ENCODE data around the gene VSIG4.
"Not testable (repeated sequence)": the region's sequence is repeated elsewhere in the genome, so short reads cannot be mapped to it uniquely, and the experiment has no call there.

Gene VSIG4

DNA sequence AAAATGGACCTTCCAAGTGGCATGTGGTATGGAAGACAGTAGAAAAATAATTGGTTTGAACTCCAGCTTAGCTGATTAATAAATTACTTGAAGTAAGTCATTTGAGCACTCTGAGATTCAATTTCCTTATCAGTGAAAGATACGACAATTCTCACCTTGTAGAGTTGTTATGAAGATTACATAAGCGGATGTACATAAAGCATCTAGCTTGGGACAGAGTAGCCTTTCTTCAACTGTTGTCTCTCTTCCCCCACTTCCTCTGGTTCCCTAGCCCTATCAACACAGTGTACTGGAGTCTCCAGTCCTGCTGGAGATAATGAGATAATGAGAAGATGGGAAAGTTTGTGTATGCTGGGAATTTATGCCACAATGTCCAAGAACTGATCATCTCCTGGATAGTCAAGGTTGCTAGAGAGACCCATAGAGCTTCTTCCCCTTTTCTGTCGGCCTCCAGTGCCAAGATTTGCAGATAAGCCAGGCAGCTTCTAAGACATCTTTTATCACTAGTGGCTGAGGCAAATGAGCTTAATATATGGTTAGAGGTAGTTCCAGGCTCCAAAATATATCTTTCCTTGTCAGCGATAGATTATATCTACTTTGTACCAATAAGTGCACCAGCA is 33.9 kb downstream of the VSIG4 start:
- no peak for DNase-seq

DNA sequence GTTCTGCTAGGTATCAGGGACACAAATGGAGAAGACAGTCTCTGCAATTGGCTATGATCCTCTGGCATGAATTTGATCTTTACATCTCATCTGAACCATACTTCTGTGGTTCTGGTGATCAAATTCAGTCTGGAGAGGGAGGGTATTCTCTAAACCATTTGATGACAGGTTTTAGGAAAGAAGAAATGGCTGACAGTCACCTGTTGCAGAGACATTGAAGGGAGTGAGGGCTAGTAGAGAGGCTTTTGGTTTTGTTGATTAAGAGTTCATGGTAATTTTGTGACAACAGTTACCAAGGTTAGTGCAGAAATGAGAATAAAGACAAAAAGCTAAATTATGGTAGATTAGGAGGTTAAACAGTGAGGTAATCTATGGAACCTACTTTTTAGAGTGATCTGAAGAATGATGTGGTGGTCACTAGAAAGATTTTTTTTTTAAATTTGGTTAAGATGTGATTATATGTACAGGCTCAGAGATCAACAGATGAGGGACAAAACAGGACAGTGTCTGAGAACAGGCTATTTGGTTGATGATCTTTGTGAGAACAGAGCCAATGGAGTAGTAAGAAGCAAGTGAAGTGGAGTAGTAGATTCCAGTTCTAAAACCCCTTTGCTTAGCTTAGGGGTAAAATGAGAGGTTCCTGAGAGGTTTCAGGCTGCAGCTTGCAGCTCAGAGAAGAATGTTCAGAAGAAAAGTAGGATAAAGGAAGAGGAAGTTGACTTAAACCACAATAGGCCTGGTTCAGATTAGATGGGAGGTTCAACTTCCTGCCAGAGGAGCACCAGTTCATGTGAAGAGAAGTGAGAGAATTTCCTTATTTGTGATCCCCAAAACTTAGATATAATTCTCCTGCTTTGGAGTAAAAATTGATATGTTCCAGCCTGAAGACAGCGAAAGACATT is 34.7 kb downstream of the VSIG4 start:
- DNase-seq = no peak

DNA sequence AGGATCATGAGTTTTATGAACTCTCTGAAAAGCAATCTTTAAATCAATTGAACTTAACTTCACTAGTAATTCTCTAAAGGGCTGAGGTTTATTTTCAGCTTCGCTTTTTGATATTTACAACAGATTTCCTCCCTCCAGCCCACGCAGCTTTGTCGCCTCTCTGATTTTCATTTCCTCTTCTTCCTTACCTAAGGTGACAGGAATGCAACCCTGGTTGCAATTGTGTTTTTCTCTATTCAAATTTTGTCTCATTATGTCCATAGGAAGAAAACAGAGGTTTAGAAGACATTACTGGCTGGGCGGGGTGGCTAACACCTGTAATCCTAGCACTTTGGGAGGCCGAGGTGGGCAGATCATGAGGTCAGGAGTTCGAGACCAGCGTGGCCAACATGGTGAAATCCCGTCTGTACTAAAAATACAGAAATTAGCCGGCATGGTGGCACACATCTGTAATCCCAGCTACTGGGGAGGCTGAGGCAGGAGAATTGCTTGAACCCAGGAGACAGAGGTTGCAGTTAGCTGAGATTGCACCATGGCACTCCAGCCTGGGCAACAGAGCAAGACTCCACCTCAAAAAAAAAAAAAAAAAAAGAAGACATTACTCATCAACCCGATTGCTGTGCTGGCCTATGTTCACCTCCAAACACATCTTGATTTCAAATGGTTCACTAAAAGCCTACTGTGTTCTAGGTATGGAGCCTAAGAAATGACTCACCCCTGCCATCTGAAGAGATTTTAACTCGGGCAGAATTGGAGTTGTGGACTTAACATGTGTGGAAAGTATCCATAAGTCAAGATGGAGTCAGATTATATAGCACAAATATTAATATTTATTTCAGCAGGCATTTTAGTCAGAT is 36.8 kb downstream of the VSIG4 start:
- no peak for DNase-seq

DNA sequence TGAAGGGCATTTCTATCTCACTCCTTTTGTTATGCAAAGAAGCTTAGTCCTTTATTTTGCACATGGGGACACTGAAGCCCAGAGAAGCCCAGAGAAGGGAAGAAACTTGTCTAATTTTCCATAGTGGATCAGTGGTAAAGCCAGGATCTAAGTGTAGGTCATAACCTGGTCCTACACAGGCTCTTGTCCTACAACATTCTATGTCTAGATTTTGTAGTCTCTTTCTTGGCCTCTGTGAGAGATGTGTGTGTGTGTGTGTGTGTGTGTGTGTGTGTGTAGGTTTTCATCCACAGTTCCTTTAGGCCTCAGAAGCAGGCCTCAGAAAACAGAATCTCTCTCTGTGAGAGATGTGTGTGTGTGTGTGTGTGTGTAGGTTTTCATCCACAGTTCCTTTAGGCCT is 38.3 kb downstream of the VSIG4 start:
- no peak for DNase-seq

DNA sequence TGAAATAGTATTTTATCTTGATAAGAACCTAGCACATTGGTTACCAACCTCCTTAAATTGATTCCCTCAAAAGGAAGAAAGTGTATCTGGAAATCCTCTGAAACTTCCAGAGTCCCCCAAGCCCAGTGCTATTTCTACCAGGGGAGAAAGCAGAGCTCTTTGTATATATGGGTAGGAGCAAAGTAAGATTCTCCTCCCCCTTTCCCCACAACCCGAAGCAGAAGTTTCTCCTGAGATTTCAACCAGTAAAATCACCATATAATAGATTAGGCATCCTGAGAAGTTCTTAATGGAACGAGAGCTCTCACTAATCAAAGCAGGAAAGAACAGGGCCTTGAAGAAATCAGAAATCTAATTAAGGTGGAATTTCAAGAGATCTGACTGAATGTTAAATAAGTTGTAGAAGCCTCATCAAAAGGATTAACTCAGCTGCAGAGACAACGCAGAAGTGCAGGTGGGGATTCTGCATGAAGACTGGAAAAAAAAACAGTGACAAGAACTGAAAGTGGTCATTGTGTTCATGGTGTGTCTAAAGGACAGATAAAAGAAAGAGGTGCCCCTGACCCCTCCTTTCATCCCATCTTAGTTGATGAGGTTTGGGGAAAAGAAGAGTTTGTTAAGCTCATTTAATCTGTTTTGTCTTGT is 39.1 kb downstream of the VSIG4 start:
- DNase-seq = no peak

DNA sequence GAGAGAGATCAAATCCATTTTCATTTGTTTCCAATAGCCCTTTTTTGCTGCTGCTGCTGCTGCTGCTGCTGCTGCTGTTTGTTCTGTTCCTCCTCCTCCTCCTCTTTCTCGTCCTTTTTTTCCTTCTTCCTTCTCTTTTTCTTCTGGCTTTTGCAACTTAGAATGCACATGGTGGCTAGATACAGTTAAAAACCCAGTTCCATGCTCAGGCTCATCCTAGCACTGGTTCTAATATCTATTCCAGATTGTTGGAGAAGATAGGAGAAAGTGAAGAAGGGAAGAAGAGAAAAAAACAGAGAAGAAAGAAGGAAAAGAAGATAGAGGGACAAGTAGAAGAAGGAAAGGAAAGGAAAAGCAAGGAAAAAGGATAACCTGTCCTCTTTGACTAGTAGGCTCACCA is 39.7 kb downstream of the VSIG4 start:
- no peak for DNase-seq

DNA sequence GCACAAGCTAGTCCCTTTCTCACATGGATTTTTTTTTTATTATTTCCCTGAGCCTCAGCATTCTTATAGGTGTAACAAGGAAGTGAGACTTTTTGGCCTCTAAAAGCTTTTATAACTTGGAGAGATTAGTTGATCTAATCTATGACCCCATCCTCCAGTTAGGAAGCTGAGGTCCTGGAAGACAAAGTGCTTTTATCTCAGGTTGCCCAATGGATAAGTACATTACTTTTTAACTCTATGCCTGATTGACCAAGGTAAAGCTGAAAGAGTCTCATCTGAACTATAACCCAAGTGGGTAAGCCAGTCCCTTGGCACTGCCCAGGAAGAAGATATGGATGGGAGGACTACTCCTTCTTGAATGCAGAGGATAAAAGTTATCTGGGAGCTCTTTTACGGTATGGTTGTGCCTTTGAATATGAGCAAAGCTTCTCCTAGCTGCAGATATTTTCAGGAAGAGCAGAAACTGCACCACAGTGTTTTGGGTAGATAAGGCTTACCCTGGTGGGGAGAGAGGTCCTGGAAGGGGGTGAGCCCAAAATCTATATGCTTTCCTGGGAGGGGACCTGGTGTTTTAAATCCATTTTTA is 40.2 kb downstream of the VSIG4 start:
- no peak for DNase-seq

DNA sequence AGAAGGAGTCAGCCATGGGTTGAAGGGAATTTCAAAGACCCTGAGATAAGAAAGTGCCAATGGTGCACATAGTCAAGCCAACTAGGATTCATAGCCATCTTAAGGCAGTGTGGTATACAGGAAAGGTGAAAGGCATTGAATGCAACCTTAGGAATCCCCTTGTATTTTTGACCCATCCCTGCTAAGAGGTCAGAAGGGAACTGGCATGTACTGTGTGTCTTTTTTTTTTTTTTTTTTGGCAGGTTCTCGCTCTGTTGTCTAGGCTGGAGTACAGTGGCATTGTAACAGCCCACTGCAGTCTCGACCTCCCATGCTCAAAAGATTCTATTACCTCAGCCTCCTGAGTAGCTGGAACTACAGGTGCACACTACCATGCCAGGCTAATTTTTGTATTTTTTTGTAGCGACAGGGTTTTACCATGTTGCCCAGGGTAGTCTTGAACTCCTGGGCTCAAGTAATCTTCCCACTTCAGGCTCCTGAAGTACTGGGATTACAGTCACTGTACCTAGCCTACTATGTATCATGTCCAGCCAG is 40.8 kb downstream of the VSIG4 start:
- no peak for DNase-seq

DNA sequence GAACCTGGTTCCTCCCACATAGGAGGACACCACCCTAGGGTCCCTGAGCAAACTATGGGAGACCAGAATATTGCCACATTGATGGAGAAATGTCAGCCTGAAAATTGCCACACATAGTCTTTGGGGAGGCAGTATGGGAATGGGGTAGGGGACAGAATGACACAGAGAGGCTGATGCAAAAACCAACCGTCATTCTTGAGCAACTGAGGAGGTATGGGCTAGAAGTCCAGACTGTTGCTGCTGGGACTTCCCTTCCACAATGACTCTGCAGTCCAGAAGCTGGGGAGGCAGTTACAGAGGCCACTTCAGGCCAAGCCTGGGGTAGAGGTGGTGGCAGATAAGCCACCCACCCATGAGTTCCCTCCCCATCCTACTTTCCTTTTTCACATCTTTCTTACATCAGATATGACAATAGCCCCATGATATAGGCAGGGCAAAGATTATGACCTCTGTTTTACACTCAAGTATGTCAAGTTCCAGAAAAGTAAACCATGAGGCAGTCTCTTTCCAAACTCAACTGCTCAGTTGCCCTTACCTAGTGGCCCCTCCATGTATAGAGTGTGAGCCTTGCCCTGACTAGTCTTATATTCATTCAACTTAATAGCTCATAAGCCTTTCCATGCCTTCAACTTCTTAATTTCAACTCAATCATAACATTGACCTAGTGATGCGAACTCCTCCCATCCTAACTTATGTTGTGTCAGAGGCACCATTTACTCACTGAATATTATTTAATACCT is 41.7 kb downstream of the VSIG4 start:
- DNase-seq = no peak

DNA sequence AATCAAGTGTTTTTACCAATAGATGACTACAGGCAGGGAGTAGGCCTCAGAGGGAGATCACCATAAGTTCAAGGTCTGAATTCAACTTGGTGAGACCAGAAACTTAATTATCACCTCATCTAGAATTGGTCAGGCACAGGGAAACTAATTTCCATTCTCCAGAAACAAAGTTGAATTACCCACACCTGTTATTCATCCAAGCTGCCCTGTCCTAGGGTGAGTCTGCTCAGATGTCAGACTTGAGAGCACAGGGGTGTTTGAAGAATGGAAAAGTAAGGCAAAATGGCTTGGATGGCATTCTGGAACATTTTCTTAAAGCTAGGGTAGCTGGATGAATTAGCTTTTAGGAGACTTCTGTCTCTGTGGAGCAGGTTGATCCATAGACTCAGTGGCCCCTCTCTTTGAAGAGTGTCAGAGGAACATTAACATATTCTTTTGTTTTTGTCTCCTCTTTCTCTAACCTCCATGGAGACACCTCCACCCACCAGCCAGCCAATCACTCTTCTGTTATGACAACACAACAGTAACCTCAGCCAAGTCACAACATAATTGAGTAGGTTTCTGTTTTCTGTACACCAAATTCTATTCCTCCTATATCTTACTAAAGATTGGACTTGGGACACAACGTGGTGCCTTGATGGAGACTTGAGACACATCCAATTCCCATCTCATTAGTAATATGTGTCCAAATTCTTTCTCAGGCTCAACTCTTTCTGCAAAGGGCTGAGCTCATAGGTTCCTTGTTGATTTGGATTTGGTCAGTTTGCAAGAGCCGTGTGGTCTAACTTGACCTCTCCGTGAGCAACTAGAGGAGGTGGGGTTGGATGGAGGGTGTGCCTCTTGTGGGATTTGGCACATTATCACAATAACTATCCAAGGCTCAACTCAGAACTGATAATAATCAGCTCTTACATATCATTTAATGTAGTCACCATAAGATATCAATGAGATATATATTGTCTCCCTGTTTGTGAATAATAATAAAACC is 45.1 kb downstream of the VSIG4 start:
- no peak for DNase-seq

DNA sequence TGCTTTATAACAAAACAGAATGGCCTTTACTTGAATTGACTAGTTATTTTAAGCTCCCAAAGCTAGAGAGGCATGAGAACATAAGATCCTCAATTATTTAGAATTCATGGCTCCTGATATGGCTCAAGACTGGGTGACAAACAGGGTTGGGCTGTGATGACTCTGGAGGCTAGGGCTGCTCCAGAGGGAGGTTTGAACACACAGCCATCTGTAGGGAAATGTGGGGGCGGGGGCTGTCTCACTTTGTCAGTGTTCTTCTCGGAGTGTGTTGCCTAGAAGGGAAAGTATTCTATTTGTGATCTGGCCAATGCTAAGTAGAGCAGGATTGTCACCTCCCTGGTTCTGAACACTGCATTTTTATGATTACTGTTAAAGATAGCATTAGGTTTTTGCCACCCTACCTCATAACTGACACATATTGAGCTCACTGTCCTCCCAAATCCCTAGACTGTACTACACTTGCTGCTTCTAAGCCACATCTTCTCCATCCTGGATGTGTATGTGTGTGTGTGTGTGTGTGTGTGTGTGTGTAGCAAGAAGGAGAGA is 45.9 kb downstream of the VSIG4 start:
- no peak for DNase-seq

DNA sequence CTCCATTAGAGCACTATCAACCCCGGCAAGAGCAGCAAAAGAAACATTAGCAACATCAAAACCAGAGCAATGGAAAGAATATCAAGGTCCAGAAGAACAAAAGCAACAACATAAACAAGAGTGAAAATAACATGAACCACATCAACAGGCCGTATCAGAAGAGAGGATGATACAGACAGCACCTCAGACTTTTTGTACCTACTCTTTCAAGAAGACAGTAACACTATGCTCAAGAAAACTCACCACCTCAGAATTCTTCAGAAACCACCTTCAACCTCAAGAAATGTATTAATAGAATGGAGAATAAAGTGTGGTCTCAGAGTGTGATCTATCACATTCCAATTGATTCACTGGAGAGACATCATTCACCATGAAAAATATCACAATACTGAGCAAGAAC is 46.5 kb downstream of the VSIG4 start:
- no peak for DNase-seq

DNA sequence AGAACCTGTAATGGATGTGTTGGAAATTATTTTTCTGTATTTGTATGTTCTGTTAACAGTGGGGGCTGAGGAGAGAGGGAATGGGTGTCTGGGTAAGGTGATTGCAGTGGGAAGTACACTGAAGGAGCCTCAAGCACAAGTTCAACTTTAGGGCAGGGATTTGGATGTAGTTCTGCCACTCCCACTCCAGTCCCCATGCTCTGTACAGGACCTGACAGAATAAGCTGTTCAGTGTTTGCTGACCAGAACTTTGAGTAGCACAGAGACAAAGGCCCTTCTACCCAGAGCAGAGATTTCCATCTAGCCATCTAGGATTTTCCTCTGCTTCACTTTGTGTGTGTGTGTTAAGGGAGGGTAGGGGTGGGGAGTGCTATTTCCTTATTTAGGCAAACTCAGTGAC is 49.2 kb downstream of the VSIG4 start:
- DNase-seq = no peak

DNA sequence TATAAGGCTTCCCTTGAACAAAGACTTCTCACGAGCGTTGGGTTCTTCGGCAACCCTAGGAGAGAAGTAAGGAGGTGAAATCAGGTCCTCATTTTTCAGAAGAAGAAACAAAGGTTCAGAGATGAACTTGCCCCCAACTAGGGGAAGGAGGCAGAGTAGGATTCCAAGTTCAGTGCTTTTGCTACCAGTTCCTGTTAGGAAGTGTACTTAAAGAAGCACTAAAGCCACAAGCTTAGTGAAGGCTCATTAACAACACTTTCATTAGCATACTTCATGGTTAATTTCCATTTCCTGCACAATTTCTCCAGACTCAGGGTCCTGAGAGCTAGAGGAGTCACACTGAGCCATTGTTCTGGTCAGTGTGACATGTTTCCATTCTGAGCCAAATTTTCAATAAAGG is 52.1 kb downstream of the VSIG4 start:
- DNase-seq = no peak

DNA sequence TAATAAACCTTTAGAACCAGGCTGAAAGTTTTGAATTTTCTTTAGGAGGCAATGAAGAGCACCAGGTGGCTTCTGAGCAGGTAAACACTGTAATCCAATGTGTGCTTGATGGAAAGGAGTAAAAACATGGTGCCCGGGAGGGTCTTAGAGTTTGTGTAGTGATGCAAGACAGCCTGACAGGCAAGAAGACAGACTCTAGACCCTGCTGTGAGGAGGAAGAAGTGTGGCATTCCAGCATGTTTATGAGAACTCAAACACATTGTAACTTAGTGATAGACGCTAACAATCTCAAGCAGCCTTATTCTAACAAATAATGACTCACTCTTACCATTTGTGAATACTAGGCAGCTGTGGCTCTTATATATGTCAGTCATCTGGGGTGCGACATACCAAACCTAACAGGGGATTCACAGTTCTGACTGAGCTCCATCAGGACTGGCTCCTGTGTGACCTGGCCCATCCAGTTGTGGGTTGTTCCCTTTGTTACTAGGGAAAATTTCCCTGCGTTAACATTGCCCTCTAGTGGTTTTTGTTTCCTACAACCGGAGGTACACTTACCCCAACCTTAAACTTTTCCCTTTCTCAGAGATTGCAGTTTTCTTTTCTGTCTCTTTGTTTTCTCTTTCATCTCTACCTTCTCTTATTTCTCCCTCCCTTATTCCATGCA is 53.8 kb downstream of the VSIG4 start:
- DNase-seq = peak; percentile 1

DNA sequence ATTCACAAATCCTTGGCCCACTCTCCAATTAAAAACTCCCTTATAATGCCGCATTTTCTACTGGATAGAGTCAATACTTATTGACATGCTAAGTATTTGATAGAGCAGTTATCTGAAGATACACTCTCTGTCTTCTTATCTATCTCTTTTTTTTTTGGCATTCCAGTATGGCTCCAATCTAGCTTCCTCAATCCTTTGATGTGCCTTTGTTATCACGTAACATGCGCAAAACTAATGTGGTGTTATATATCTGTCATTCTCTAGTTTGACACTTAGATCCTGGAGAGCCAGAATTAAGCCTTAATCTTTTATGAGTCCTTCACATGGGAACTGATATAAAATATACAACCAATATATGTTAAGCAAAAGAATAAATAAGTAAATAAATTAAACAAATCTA is 54.7 kb downstream of the VSIG4 start:
- no peak for DNase-seq

DNA sequence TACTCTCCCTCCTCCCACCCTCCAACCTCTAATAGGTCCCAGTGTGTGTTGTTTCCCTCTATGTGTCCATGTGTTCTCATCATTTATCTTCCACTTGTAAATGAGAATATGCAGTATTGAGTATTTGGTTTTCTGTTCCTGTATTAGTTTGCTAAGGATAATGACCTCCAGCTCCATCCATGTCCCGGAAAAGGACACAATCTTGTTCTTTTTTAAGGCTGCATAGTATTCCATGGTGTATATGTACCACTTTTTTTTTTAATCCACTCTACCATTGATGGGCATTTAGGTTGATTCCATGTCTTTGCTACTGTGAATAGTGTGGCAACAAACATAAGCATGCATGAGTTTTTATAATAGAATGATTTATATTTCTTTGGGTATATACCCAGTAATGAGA is 62.7 kb downstream of the VSIG4 start:
- not testable (repeated sequence) for DNase-seq

DNA sequence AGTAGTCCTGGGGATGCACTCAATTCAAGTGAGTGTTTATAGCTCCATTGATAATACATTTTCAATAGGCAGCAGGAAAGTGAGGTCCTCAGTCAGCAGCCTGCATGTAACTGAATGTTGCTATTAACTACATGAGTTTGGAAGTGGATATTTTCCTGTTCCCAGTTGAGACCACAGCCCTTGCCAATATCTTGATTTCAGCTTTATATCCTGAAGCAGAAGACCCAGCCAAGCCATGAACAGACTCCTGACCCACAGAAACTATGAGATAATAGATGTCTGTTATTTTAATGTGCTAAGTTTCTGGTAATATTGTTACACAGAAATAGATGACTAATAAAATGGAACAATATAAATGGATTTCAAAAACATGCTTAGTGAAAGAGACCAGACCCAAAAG is 63.7 kb downstream of the VSIG4 start:
- DNase-seq = no peak

DNA sequence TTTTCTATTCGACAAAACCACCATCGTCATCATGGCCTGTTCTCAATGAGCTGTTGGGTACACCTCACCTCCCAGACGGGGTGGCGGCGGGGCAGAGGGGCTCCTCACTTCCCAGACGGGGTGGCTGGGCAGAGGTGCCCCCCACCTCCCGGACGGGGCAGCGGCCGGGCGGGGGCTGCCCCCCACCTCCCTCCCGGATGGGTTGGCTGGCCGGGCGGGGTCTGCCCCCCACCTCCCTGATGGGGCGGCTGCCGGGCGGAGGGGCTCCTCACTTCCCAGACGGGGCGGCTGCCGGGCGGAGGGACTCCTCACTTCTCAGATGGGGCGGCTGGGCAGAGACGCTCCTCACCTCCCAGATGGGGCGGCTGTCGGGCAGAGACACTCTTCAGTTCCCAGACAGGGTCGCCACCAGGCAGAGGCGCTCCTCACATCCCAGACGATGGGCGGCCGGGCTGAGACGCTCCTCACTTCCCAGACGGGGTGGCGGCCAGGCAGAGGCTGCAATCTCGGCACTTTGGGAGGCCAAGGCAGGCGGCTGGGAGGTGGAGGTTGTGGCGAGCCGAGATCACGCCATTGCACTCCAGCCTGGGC is 64.6 kb downstream of the VSIG4 start:
- DNase-seq = not testable (repeated sequence)

Measured in NCI-H2029 treated with DMSO at 0.1 percent for 48 hours (cell line).